ENCODE measurements around the gene ATXN7L3.

ATXN7L3 gene

GRCh38 chr17:44170135-44170498 is 29.6 kb downstream of the ATXN7L3 start:
- in situ Hi-C loops (cut with MboI; ENCODE audit: low sequenced_read_pairs, unreplicated experiment), result loop anchor here (25.0 kb wide), 1 partner anchor 233 kb away; the partner anchor contains the start of gene PPY
- no peak for DNase-seq (ENCODE audit: low spot score)
- TF ChIP-seq CTCF (IDR thresholded peaks at IDR 0.05; ENCODE audit: borderline replicate concordance, control extremely low read depth, extremely low read depth, insufficient read depth, missing control alignments), result no peak

- no peak for DNase-seq (ENCODE audit: low spot score)
- TF ChIP-seq CTCF (IDR thresholded peaks at IDR 0.05; ENCODE audit: borderline replicate concordance, control extremely low read depth, extremely low read depth, insufficient read depth, missing control alignments), result no peak
- in situ Hi-C loops (cut with MboI; ENCODE audit: low sequenced_read_pairs, unreplicated experiment), result loop anchor here (25.0 kb wide), 1 partner anchor 230 kb away; the partner anchor contains the start of gene PPY
These were observed 32.4 kb downstream of the ATXN7L3 start for GRCh38 chr17:44167181-44167861.

DNA sequence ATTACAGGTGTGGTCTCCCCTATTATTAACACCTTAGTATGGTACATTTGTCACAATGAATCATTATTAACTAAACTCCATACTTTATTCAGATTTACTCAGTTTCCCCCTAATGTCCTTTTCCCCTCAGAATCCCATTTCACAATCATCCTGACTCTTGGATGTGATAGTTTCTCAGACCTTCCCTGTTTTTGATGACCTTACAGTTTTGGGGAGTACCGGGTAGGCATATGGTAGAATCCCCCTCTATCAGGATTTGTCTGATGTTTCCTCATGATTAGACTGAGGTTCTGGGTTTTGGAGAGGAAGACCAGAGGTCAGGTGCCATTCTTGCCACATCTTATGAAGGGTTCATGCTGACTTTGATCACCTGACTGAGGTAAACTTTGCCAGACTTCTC is 35.2 kb downstream of the ATXN7L3 start:
- in situ Hi-C loops (cut with MboI; ENCODE audit: low sequenced_read_pairs, unreplicated experiment), result loop anchor here (25.0 kb wide), 1 partner anchor 227 kb away; the partner anchor contains the start of gene PPY
- no peak for TF ChIP-seq CTCF (IDR thresholded peaks at IDR 0.05; ENCODE audit: borderline replicate concordance, control extremely low read depth, extremely low read depth, insufficient read depth, missing control alignments)
- DNase-seq (ENCODE audit: low spot score), result no peak

DNA sequence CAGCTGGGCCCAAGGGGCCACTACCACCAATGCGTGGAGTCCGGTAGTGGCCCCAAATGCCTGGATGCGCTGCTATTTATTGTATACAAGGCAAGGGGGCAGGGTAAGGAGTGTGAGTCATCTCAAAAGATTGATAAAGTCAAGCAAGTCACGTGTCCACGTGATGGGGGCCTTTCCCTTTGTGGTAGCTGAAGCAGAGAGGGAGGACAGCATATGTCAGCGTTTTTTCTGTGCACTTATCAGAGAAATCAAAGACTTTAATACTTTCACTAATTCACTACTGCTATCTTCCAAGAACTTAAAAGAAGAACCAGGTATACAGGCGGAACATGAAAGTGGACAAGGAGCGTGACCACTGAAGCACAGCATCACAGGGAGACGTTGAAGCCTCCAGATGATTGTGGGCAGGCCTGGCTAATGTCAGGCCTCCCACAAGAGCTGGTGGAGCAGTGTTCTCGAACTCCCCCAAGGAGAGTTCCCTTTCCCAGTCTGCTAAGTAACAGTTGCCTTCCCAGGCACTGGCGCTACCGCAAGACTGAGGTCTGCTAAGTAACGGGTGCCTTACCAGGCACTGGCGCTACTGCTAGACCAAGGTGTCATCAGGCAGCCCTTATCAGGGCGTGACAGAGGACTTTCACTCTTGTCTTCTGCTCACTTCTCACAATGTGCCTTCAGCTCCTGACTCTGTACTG is 40.0 kb downstream of the ATXN7L3 start:
- no peak for DNase-seq (ENCODE audit: low spot score)
- in situ Hi-C loops (cut with MboI; ENCODE audit: low sequenced_read_pairs, unreplicated experiment), result loop anchor here (25.0 kb wide), 1 partner anchor 222 kb away; the partner anchor contains the start of gene PPY
- no peak for TF ChIP-seq CTCF (IDR thresholded peaks at IDR 0.05; ENCODE audit: borderline replicate concordance, control extremely low read depth, extremely low read depth, insufficient read depth, missing control alignments)

- TF ChIP-seq CTCF (IDR thresholded peaks at IDR 0.05; ENCODE audit: borderline replicate concordance, control extremely low read depth, extremely low read depth, insufficient read depth, missing control alignments), result no peak
- in situ Hi-C loops (cut with MboI; ENCODE audit: low sequenced_read_pairs, unreplicated experiment), result loop anchor here (25.0 kb wide), 1 partner anchor 218 kb away; the partner anchor contains the start of gene PPY
- no peak for DNase-seq (ENCODE audit: low spot score)
These were observed 44.2 kb downstream of the ATXN7L3 start for GRCh38 chr17:44155488-44155887.

DNA sequence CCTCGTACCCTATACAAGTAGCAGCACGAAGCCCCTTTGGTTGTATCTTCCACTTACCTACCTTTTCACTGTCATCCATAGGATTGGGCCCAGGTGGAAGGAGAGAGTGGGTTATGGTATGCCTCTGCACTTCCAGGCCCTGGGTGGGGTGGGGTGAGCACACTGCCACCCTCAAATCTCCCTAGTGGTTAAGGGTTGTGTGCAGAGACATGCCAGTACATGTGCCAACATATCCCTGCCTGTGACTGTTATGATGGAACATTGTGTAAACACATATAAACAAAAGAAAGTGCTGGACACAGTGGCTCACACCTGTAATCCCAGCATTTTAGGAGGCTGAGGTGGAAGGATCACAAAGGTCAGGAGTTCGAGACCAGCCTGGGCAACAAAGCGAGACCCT is 46.8 kb downstream of the ATXN7L3 start:
- in situ Hi-C loops (cut with MboI; ENCODE audit: low sequenced_read_pairs, unreplicated experiment), result loop anchor here (25.0 kb wide), 1 partner anchor 216 kb away; the partner anchor contains the start of gene PPY
- no peak for TF ChIP-seq CTCF (IDR thresholded peaks at IDR 0.05; ENCODE audit: borderline replicate concordance, control extremely low read depth, extremely low read depth, insufficient read depth, missing control alignments)
- DNase-seq (ENCODE audit: low spot score), result no peak
